Endothelial cell (in vitro differentiated cells): Measurements from ENCODE around the gene TAPT1. TPM values are rescaled to one million over a fixed set of nuclear protein-coding genes. Genes with fewer than 3 reads are reported as not detected.

Source experiments
- DNase-seq: peaks from one replicate; pipeline ENCODE4 v3.0.0; 2021; ENCODE audit warnings: low spot score
- H3K27ac Mint-ChIP-seq: one replicate; pipeline ENCODE4 v1.8.0; 2021; ENCODE audit warnings: mixed read lengths, inconsistent platforms; ENCODE audit not compliant: unreplicated experiment
- H3K27me3 Mint-ChIP-seq: one replicate; pipeline ENCODE4 v1.8.0; 2021; ENCODE audit warnings: mild to moderate bottlenecking, moderate library complexity, mixed read lengths, inconsistent platforms; ENCODE audit not compliant: unreplicated experiment
- H3K36me3 Mint-ChIP-seq: one replicate; pipeline ENCODE4 v1.8.0; 2021; ENCODE audit warnings: mild to moderate bottlenecking, low read depth, mixed read lengths, inconsistent platforms; ENCODE audit not compliant: unreplicated experiment
- H3K4me1 Mint-ChIP-seq: one replicate; pipeline ENCODE4 v1.8.0; 2021; ENCODE audit warnings: mild to moderate bottlenecking, mixed read lengths, inconsistent platforms; ENCODE audit not compliant: unreplicated experiment
- H3K4me3 Mint-ChIP-seq: one replicate; pipeline ENCODE4 v1.8.0; 2021; ENCODE audit warnings: mild to moderate bottlenecking, mixed read lengths, inconsistent platforms; ENCODE audit not compliant: unreplicated experiment
- H3K9me3 Mint-ChIP-seq: one replicate; pipeline ENCODE4 v1.8.0; 2021; ENCODE audit warnings: mixed read lengths, inconsistent platforms; ENCODE audit not compliant: unreplicated experiment
- CTCF ChIP-seq: fragments of 200-600 bp; sonication (generic); IDR thresholded peaks from one replicate; pipeline ENCODE4 v1.5.0; 2021; ENCODE audit warnings: antibody characterized with exemption; ENCODE audit not compliant: unreplicated experiment
- total RNA-seq: library from RNA; stranded (reverse); fragmentation: NEBNext Ultra II Directional; extraction: Animal tissue kit (Norgen Biotek cat#: 25700); gene quantifications from one replicate; pipeline ENCODE4 v1.2.1, GENCODE V29; 2021; ENCODE audit not compliant: unreplicated experiment

The TAPT1 gene
- total RNA-seq, 1 donor from 2014 or later = 18.4 TPM

GRCh38 chr4:16139066-16139945, 87.0 kb downstream of the TAPT1 start:
- no peak for DNase-seq
- Mint-ChIP-seq H3K9me3 (peaks cover 5% of the 10 kb centered on the region), H3K27me3 (peaks cover 4% of the 10 kb centered on the region), H3K4me3 (no peak overlapping the region), H3K36me3 (peaks cover 3% of the 10 kb centered on the region), H3K27ac (peak overlapping the region; percentile 42), H3K4me1 (no peaks in the 10 kb centered on the region)
- no peak for TF ChIP-seq CTCF

GRCh38 chr4:16136827-16137226, 89.4 kb downstream of the TAPT1 start:
- Mint-ChIP-seq H3K9me3 (no peaks in the 10 kb centered on the region), H3K27ac (no peak overlapping the region), H3K4me1 (no peaks in the 10 kb centered on the region), H3K27me3 (peaks cover 4% of the 10 kb centered on the region), H3K4me3 (no peak overlapping the region), H3K36me3 (peaks cover 3% of the 10 kb centered on the region)
- TF ChIP-seq CTCF = no peak
- DNase-seq = no peak

- peaks cover 4% of the 10 kb centered on the region for H3K27me3 Mint-ChIP-seq
- peaks cover 3% of the 10 kb centered on the region for H3K36me3 Mint-ChIP-seq
- no peak for TF ChIP-seq CTCF
- no peaks in the 10 kb centered on the region for H3K4me1 Mint-ChIP-seq
- H3K9me3 Mint-ChIP-seq = no peaks in the 10 kb centered on the region
- no peak overlapping the region for H3K27ac Mint-ChIP-seq
- DNase-seq = no peak
- H3K4me3 Mint-ChIP-seq = no peak overlapping the region
Measured at GRCh38 chr4:16136311-16136710, 90.0 kb downstream of the TAPT1 start.

GRCh38 chr4:16133406-16133805, 92.9 kb downstream of the TAPT1 start:
- Mint-ChIP-seq H3K4me1 (peaks cover 9% of the 10 kb centered on the region), H3K27me3 (peaks cover 2% of the 10 kb centered on the region), H3K27ac (no peak overlapping the region), H3K36me3 (peaks cover 3% of the 10 kb centered on the region), H3K4me3 (no peak overlapping the region), H3K9me3 (no peaks in the 10 kb centered on the region)
- DNase-seq = no peak
- TF ChIP-seq CTCF = no peak

GRCh38 chr4:16131293-16131692, 95.0 kb downstream of the TAPT1 start:
- no peak overlapping the region for H3K4me3 Mint-ChIP-seq
- no peak for TF ChIP-seq CTCF
- DNase-seq = no peak
- no peaks in the 10 kb centered on the region for H3K36me3 Mint-ChIP-seq
- H3K27ac Mint-ChIP-seq = no peak overlapping the region
- H3K9me3 Mint-ChIP-seq = no peaks in the 10 kb centered on the region
- H3K27me3 Mint-ChIP-seq = peaks cover 4% of the 10 kb centered on the region
- peaks cover 9% of the 10 kb centered on the region for H3K4me1 Mint-ChIP-seq
